ENCODE data around the gene CCL11.

CCL11 gene

GRCh38 chr17:34285286-34285792 is at the start of gene CCL11:
Gene CCL11, plus strand, starts transcription at chr17:34285742. Its CDS starts 67 bp downstream, at chr17:34285809.
- no peak for DNase-seq

GRCh38 chr17:34236281-34236892 is 49.2 kb upstream of the CCL11 start:
- no peak for DNase-seq

- no peak for DNase-seq
Observed at GRCh38 chr17:34237458-34237857, 48.1 kb upstream of the CCL11 start.

- no peak for DNase-seq
Observed at GRCh38 chr17:34241062-34241461, 44.5 kb upstream of the CCL11 start.

- no peak for DNase-seq
Observed at GRCh38 chr17:34242587-34243363, 42.8 kb upstream of the CCL11 start.

- no peak for DNase-seq
Observed at GRCh38 chr17:34243364-34244320, 41.9 kb upstream of the CCL11 start.

- DNase-seq, result no peak
Observed at GRCh38 chr17:34245351-34245905, 40.1 kb upstream of the CCL11 start.

- DNase-seq, result no peak
Observed at GRCh38 chr17:34246446-34246845, 39.1 kb upstream of the CCL11 start.

- no peak for DNase-seq
Observed at GRCh38 chr17:34246881-34247280, 38.7 kb upstream of the CCL11 start.

GRCh38 chr17:34248511-34249024 is 37.0 kb upstream of the CCL11 start:
- no peak for DNase-seq

- DNase-seq, result no peak
Observed at GRCh38 chr17:34249061-34249460, 36.5 kb upstream of the CCL11 start.

GRCh38 chr17:34249478-34249877 is 36.1 kb upstream of the CCL11 start:
- DNase-seq, result no peak

- DNase-seq, result no peak
Observed at GRCh38 chr17:34251186-34251585, 34.4 kb upstream of the CCL11 start.

- no peak for DNase-seq
Observed at GRCh38 chr17:34252095-34252443, 33.5 kb upstream of the CCL11 start.

- DNase-seq, result no peak
Observed at GRCh38 chr17:34252444-34253138, 33.0 kb upstream of the CCL11 start.

GRCh38 chr17:34253139-34253525 is 32.4 kb upstream of the CCL11 start:
- no peak for DNase-seq

GRCh38 chr17:34254146-34254545 is 31.4 kb upstream of the CCL11 start:
- DNase-seq, result no peak

GRCh38 chr17:34254651-34255380 is 30.7 kb upstream of the CCL11 start, which contains the start of gene CCL2:
Gene CCL2, plus strand, starts transcription at chr17:34255285. Its CDS starts 65 bp downstream, at chr17:34255350.
- no peak for DNase-seq

GRCh38 chr17:34255381-34255732 is 30.2 kb upstream of the CCL11 start:
- DNase-seq, result no peak

GRCh38 chr17:34255841-34256240 is 29.7 kb upstream of the CCL11 start:
- no peak for DNase-seq

- DNase-seq, result no peak
Observed at GRCh38 chr17:34257299-34257985, 28.1 kb upstream of the CCL11 start.
